Stimulated activated naive CD4-positive, alpha-beta T cell (primary cell): ENCODE measurements around the gene CPEB3.
"Not testable (repeated sequence)": the region's sequence is repeated elsewhere in the genome, so short reads cannot be mapped to it uniquely, and the experiment has no call there.

Experiments used
- DNase-seq, 6 experiments: peaks; one replicate each; lab custom pipeline; 2025; lab: John Stamatoyannopoulos, UW

The CPEB3 gene

DNA sequence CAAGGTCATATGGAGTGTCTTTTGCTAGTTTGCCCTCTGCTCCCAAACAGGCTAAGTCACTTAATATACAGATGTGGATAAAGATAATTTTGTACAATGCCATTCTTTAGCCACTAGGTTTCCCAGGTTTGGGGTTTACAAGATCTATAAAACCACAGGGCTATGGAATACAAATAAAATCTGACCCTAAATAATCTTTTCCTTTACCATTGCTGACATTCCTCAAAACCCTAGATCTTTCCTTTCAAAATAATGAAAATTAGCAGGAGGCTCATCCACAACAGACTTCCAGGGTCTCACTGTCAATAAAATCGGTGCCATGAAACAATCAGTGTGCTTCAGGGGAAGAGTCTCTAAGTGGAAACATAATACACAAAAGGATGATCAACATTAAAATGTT is 148.4 kb downstream of the CPEB3 start:
- DNase-seq, result no peak

DNA sequence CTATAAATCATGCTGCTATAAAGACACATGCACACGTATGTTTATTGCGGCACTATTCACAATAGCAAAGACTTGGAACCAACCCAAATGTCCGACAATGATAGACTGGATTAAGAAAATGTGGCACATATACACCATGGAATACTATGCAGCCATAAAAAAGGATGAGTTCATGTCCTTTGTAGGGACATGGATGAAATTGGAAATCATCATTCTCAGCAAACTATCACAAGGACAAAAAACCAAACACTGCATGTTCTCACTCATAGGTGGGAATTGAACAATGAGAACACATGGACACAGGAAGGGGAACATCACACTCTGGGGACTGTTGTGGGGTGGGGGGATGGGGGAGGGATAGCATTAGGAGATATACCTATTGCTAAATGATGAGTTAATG is 149.7 kb downstream of the CPEB3 start:
- DNase-seq, result not testable (repeated sequence)

DNA sequence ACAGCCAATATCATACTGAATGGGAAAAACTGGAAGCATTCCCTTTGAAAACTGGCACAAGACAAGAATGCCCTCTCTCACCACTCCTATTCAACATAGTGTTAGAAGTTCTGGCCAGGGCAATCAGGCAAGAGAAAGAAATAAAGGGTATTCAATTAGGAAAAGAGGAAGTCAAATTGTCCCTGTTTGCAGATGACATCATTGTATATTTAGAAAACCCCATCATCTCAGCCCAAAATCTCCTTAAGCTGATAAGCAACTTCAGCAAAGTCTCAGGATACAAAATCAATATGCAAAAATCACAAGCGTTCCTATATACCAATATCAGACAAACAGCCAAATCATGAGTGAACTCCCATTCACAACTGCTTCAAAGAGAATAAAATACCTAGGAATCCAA is 156.8 kb downstream of the CPEB3 start:
- not testable (repeated sequence) for DNase-seq

DNA sequence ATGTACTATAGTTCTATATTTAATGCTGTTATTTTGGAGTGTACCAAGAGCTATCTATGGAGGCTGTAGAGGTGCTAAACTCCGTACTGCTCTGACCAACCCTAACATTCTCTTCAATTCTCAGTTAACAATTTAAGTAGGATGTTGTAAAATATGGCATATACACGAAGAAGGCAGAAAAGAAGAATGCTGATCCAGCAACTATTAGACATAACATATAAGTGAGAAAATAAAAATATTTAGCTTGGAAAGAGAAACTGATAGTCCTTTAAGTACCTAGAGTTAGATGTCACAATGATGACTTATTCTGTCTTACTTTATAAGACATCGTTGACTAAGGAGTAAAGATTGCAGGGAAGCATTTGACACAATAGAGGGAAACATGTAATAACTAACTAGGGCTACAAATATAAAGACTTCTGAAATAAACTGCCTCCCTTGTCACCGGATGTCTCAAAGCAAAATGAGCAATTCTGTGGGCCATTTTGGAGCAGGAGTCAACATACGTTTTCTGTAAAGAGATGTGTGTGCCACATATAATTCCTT is 159.5 kb downstream of the CPEB3 start:
- DNase-seq, result no peak

DNA sequence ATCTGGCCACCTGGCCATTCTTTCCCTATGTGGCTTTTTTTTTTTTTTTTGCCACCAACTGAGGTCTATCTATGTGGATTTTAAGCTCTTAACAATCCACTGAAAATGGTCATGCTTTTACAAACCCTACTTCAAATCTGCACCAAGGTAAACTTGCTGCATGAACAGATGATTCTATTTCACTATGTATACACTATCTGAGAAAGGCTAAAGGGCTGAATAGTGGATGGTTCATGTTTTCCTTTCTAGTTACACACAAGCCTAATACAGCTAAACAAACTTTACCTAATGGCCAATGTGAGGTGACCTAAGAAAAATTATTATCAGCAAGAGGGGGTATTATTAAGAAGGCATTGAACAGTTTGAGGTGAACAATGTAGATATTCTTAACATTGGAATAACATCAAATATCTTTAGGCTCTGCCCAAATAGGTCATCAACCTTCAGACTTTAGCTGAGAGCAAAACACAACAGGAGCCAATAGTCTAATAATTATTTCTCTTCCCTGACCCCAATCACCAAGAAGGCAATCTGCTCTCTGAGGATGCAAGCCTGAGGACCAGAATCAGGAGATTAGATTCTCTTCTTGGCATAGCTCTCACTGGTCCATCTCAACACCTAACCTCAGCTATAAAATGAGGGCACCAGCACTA is 160.1 kb downstream of the CPEB3 start:
- no peak for DNase-seq

DNA sequence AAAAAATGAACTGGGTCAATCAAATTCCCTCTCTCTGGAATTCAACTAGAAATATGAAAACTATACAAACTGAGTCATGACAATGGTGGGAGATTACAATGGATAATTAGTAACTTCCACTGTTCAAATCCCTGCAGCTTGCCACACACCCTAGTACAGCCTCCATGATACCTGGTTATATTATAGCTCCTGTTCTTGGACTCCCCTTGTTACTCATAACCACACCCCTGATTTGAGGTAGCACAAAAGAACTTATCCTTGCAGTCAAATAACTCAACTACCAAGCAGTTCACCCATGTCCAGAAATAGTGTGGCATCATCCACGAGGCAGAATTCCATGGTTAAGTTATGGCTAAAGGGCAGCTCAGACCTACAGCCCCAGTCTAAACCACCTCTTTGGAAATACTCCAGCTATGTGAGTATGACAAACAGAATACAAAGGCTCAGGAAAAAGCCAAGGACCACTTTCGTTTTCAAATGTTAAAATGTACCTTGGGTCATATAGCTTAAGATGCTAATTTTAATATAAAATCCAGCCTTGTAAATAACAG is 164.7 kb downstream of the CPEB3 start:
- DNase-seq, result no peak

DNA sequence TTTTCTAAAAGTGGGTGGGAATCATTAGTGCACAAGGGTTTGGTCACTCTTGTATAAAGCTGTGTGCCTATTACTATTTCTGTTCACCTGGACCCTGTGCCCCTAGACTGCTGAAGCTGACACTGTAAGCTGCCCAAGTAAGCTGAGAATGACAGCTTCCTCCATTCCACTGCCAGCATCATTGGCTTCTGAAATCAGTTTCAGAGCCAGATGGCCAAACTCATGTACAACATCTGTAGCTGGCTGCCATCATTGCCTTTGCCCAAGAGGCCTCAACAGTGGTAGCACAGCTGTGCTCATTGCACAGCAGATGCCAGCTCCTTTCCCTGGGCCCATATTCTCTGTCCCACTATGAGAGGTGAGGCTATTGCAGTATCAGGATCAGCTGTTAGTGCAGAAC is 165.7 kb downstream of the CPEB3 start:
- DNase-seq, result no peak

DNA sequence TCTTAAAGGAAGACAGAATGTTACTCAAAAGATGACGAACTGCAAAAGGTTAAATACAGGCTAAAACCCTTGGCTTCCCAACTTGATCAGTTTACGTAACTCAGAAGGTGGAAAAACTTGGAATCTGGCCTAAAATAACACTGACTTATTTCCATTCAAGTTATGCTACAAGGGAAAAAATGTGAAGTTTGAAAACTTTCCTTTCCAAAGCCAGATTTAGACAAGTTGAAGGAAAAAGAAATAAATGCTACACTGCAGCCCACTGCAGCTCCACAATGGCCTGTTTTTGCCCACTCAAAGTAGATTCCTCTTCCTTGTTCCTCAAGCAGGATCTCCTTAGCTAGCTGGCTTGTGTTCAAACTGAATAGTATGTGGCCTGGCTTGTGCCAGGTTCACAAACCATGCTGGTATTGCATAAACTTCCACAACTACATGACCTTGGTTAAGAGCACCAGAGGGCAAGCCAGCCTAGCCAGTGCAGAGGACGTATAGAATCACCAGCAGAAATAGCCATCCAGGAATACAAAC is 166.2 kb downstream of the CPEB3 start:
- no peak for DNase-seq

DNA sequence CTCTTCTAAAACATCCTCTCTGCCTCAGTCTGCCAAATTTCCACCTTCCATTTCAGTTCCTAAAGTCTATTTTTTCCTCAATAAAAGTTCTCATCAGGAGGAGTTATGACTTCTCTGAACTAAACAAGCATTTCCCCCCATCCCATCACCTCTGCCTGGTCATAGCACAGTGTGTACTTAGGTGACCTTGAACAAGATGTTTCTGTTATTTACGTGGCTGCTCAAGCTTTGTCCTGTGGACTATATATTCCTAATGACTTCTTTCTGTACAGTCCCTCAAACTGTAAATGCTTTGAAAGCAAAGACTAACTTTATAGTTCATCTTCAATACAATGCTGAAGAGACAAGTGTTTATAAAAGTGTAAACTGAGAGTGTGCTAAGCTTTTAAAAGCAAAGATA is 166.9 kb downstream of the CPEB3 start:
- DNase-seq, result no peak

DNA sequence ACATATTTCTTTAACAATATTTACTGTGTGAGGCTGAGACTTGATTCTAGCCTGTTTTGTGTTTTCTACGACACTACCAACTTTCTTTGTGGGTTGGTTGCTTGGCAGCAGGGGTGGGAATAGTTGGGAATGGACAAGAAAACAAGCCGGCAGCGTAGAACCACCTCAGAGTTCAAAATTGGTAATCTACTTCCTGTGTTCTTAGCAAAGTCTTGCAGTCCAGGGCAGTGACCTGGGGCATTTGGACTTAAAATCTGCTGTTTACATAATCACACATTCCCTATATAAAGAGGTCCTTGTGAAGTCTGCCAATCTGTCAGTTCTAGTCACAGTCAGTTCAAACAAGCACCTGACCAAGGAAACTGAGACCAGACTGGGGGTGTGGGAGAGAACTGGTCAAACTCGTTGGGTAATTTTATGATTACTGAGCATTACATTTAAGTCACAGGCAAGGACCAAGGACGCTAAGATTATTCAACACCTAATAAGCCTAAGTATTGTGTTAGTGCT is 167.9 kb downstream of the CPEB3 start:
- DNase-seq, result no peak

DNA sequence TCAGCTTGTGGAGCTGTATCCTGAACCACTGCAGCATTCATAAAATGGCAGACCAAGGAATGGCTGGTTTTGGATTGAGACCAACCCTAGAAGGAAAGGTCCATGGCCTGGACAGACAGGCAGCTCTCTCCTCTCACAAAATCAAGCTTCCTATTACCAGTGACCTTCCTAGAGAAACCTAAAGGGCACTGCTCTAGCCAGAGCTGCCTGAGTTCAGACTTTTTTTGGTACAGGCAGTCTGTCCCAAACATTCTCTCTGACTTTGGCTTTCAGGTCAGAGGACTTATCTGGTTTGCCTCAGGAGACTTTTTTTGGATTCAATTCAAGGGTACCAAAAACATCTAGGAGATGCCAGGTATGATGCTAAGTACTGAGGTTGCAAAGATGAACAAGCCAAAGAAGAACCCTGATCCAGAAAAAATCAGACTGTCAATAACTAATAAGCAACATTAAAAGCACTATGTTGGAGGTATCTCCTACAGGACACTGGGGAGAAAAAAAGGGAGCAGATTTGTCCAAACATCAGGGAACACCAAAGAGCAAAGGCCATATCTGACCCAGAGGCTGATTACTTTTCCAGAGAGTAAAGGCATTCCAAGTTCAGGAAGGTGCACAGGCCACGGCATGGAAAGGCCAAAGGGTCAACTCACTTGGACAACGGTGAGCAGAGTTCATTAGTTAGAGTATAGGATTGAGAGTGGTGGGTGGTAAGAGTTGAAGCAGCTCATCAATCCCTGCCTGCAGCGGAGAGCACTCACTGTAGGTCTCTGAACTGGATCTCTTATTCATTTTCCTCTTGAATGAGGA is 169.0 kb downstream of the CPEB3 start:
- DNase-seq, result no peak

DNA sequence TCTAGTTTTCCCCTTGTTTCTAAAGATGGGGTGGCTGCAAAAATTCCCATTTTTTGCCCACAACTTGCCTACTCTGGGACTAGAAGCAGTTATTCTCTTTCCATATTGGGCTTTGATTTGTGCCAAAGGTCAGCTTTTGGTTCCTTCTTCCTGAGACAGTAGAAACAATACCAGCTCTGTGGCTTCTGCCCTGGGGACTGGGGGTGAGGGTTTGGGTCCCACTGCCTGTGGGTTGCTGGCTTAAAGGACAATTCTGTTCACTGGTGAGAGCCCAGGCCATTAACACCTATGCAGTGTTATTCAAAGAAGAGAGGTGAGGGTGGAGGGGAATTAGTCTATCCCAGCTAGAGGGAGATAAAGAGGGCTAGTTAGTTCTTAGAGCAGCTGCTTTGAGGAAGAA is 171.5 kb downstream of the CPEB3 start:
- DNase-seq, result no peak

DNA sequence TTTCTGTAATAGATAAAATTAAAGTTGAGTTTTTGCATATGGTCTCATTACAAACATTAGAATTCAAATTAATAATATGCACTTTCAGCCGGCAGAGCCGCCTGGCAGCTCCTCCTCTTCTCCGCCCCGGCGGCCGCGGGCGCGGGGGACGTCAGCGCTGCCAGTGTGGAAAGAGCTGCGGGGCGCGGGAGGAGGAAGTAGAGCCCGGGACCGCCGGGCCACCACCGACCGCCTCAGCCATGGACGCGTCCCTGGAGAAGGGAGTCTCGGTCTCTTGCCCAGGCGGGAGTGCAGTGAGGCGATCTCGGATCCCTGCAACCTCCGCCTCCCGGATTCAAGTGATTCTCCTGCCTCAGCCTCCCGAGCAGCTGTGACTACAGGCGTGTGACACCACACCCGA is 176.0 kb downstream of the CPEB3 start:
- not testable (repeated sequence) for DNase-seq

DNA sequence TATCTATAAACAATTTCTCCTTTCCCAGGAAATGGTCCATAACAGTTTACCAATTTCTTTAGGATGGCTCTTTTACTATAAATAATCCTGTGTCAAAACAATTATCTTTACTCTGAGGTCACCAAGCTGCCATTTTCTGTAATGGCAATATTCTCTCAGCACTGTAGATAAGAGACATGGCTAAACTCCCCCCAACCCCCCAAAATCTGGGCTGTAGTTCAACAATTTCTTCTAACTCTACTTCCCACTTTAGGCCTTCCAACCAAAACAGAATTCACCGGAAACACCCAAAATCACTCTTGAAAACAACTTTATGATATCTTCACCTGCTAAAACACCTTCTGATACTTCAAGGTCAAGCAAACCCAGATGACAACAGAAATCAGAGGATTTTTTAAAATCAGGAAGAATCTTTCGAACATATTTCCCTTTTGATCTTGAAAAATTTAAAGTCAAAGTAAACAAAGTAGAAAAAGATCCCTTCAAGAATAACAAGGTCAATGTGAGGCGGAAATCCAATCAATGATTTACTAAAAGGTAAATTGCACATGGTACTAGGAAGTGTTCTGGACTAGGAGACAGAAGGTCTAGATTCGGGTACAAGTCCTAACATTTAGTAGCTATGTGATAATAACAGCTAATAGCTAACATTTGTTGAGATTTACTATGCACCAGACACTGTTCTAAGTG is 176.8 kb downstream of the CPEB3 start:
- no peak for DNase-seq

DNA sequence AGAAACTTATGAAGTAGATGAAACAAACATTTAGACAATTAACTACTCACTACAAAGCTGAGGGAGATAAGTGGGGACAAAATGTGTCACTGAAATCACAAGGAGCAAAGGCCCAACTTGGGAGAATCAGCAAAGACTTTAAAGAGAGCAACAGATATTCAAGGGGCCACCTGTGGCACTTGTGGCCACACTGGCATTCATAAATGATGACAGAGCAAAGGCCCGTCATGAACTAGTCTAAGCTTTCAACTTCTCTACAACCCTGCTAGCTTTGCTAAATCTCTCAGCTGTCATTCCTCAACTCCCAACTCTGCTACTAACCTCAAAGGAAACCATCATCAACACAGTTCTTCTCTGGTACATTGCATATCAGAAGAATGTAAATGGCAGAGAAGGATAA is 178.4 kb downstream of the CPEB3 start:
- DNase-seq, result no peak

DNA sequence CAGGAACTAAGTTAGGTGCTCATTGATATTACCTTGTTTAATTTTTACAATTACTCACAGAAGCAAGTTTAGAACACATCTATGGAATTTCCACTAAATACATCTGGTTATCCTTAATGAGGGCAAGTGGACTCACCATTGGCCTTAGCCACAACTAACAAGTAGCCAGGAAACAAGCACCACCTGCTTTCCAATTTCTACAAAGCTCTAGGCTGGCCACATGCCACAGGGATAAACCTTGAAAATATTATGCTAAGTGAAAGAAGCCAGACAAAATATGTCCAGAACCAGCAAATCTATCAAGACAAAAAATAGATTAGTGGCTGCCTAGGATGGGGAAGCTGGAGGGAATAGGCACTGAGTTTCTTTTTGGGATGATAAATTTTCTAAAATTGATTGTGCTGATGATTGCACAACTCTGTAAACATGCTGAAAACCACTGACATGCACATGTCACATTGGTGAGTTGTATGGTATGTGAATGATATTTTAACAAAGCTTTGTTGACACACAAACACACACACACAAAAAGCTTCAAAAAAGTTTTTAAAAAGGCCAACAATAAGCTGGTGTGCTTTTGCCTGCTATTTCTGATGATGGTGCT is 179.4 kb downstream of the CPEB3 start:
- no peak for DNase-seq

DNA sequence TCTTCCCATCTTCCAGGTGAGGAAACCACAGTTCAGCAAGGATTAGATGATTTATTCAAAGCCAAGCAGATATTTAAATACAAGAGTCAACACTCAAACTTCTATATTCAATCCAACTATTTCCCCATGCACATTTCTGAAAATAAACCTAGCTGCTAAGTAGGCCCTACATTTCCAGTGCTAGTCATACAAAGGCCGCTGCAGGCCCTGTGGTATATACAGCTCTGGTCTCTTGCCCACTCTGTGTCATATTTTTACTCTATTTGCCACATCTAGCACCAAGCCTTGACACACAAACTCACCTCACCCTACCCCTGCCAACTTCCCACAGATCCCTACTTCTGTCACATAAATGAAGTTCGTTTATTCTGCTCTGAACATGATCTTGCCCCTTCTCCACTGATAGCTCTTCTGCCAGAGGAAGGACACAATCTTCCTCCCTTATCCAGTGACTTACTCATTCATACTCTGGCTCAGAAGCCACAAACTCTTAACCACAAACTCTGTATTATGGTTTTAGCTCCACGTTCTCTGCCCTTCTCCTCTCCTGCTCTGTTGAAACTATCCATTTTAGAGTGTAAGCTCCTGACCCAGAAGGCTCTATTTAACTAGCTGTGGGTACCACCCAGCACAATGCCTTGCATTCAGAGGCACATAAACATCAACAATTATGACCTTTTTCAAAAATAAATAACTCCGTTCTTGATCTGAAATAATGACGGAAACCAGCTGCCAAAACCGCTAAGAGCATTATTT is 180.7 kb downstream of the CPEB3 start:
- DNase-seq, result no peak

DNA sequence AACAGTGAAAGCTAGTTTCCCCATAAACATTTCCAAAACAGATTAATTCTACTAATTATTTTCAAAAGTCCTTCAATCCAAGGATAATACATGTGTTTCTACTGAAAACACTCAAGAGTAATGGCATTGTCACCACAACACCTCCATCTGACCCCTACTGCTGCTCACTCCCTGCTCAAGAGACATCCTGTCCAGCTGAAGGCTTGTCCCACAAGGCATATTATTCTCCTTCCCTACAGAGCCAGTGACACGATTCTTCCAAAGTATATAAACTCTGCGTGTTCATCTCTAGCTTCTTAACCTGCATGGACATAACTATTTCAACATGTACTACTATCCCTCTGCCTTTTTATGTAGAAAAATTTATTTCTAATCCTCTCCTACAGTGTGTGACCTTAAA is 182.1 kb downstream of the CPEB3 start:
- no peak for DNase-seq

DNA sequence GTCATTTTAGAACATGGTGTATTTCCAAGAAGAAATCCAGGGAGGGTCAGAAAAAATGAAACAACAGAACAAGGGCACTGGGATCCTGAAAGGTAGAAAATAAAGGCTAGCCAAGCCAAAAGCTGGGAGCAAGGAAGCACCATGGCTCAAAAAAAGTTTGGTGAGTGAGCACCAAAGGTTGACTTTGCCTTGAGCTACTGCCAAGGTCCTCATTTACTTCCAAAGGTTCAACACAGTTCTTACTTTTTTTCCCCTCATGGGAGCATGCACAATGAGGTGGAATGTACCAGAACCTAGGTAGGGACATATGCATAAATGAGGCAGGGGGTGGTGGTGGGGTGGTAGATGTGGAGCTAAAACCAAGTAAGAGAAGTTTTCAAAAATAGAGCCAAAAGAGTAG is 182.8 kb downstream of the CPEB3 start:
- no peak for DNase-seq

DNA sequence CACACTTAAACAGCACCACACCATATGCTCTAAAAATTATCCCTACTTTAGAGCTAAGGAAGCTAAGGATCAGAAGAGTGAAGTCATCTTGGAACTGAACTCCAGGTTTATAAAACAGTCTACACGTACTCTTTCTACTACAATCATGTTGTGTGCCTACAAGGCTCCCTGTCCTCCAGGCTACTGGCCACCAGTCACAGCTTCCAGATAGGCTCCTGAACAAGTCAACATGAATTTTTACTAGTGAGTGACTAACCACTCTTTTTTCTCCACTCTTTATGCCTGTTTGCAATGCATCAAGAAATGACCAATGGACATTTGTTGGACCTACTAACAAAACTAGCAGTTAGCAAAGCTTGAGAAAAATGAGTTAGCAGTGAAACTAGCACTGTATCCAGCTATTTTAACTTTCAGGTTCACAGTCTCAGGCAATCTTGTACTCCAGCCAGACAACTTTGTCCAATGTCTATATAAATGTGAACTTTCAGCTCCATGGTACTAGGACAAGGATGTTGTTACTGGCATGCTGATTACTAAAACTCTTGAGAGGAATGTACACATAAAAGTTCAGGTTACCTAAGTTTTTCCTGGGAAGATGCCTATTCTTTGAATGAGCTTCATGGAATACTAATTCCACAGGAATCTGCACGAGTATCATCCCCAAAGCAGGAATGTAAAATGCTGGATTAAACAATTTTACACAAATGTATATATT is 187.3 kb downstream of the CPEB3 start:
- DNase-seq, result no peak
